ENCODE results near the gene NRBF2.

GRCh38 chr10:63200431-63200830 is 67.3 kb downstream of the NRBF2 start:
- TF ChIP-seq POLR2A (IDR thresholded peaks at IDR 0.05) (no peak), CTCF (IDR thresholded peaks at IDR 0.05) (no peak)
